Measurements from ENCODE around the gene LRRC8D. TPM values are rescaled to one million over a fixed set of nuclear protein-coding genes. Genes with fewer than 3 reads are reported as not detected.

LRRC8D gene
- total and polyA plus RNA-seq, 9 of the 15 experiments (the other 6 are each of a cell fraction or from before 2014, with no cell fraction given), result 3.4 to 53.9 (median 15.9) TPM

DNA sequence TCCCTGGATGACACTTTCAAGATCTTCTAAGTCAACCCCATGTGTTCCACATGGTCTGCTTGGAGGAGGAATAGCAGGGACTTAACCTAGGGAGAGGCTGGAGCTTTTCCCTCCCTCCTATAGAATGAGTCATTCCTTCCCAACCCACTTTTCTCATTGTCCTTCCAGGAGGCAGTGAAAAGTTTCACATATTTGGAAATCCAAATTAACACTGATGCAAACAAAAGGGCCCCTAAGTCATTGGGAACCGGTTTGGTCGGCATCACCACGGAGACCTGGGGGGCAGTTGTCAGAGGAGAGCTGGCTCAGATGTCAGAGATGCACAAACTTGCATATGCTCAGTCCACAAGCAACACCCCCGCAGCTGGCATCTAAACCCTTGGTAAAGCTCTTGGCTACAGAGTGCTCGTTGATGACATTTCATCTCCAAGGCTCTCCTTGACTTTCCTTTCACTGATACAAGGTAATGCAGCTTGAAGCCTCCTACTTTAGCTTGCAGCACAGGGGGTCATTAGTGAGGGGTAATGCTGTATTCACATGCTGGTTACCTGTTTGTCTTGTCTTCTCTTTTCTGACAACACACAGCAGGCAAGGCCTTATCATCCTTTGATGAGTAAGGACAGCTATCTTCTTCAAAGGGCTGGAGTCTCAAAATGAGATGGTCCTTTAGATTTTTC lies 12.3 kb upstream of the LRRC8D start:
- no peaks in the 10 kb centered on the region for H3K27me3 ChIP-seq (ENCODE audit: control insufficient read depth in 2 of 2, insufficient read depth in 2 of 2, low read length in 2 of 2)
- no peaks in the 10 kb centered on the region for H3K9me1 ChIP-seq (ENCODE audit: control insufficient read depth, insufficient read depth, low read length)
- no TSS peak for BruUV-seq (replicated peaks)
- no peaks in the 10 kb centered on the region for H3K9me3 ChIP-seq (replicated peaks; ENCODE audit: control insufficient read depth, insufficient read depth, low read depth, low read length)
- H4K20me1 ChIP-seq (replicated peaks; ENCODE audit: control insufficient read depth, insufficient read depth, low read length), result no peaks in the 10 kb centered on the region
- ChIA-PET POLR2A (interaction anchor here (0.5 to 3.1 kb wide), 6 partner anchors 9 to 141 kb away, joined by 3 to 22 read pairs (median 4); partner anchors contain the start of gene LRRC8D), CTCF (ENCODE audit: low intra/inter-chr PET ratio) (no interaction called here)
- in situ Hi-C loops (cut with MboI), result loop anchor here (5.0 kb wide), 2 partner anchors 144 to 179 kb away; no protein-coding TSS in a partner anchor
- TF ChIP-seq XRCC3 (IDR thresholded peaks at IDR 0.05) (no peak), FOSL1 (tag; conservative IDR thresholded peaks at IDR 0.05) (0 out of 2 replicates have a peak, but pooled peaks have one; percentile 16)
- TF ChIP-seq, protein P1, sequence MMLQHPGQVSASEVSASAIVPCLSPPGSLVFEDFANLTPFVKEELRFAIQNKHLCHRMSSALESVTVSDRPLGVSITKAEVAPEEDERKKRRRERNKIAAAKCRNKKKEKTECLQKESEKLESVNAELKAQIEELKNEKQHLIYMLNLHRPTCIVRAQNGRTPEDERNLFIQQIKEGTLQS (IDR thresholded peaks at IDR 0.05), result 0 out of 2 replicates have a peak, but pooled peaks have one; percentile 21
- TF ChIP-seq, protein P1 (CRISPR knock-in tag; conservative IDR thresholded peaks at IDR 0.05), result no peak
- peak overlapping the region in 1 of 2 experiments; percentile 46; a peak in 1 of 4 replicates for H3K9ac ChIP-seq (ENCODE audit: insufficient read depth in 1 of 2, low read depth in 2 of 2, low read length in 2 of 2)
- no peaks in the 10 kb centered on the region for H3K79me2 ChIP-seq (ENCODE audit: control insufficient read depth, insufficient read depth, low read length)
- H3K36me3 ChIP-seq (ENCODE audit: control insufficient read depth, insufficient read depth, low read length), result no peaks in the 10 kb centered on the region
- 79% methylated on average over 5 of the region's 5 CpGs for WGBS (ENCODE audit: insufficient coverage, low coverage, missing lambda C conversion rate)
- no peak overlapping the region for H3K4me3 ChIP-seq
- DNase-seq (ENCODE audit: extremely low read depth in 1 of 4, low spot score in 3 of 4) (no peak), FAIRE-seq (no peak), ATAC-seq (no peak)
- H3K27ac ChIP-seq (ENCODE audit: extremely low read depth, low read depth, low read length), result no peak overlapping the region
- H3K4me1 ChIP-seq (replicated peaks in 1 of 2; ENCODE audit: control insufficient read depth in 2 of 2, insufficient read depth in 2 of 2, low read length in 2 of 2), result peaks cover 4 to 18% of the 10 kb centered on the region in 2 experiments; a peak in 3 of 5 replicates
- intact Hi-C loops (cut with micrococcal nuclease), result no loop called here
- H3K4me2 ChIP-seq (ENCODE audit: insufficient read depth, low read length), result no peak overlapping the region
- no peak overlapping the region for H2AFZ ChIP-seq (ENCODE audit: low read depth, low read length)
